GM12891 (cell line): ENCODE results near the gene CYBA.

Experiments used
- DNase-seq: peaks from one replicate; pipeline ENCODE4 v3.0.0; 2011; ENCODE audit warnings: low spot score; ENCODE audit not compliant: insufficient read length
- FAIRE-seq: peaks from 2 replicates; lab custom pipeline; 2011; peaks lifted over from hg19 to GRCh38; lab: Jason Lieb, UNC
- PAX5 ChIP-seq: IDR thresholded peaks from 2 replicates; pipeline ENCODE4 v1.6.1; 2011; ENCODE audit warnings: low read length, moderate library complexity, mild to moderate bottlenecking; ENCODE audit not compliant: insufficient read depth, severe bottlenecking
- POLR2A ChIP-seq: IDR thresholded peaks from 2 replicates; pipeline ENCODE4 v1.6.1; 2011; ENCODE audit warnings: low read depth, low read length, control low read depth
- POLR2AphosphoS5 ChIP-seq: IDR thresholded peaks from 2 replicates; pipeline ENCODE4 v1.6.1; 2011; ENCODE audit warnings: low read depth, low read length, control low read depth
- POU2F2 ChIP-seq: IDR thresholded peaks from 2 replicates; pipeline ENCODE4 v1.6.1; 2011; ENCODE audit warnings: low read depth, mild to moderate bottlenecking, control low read depth, low read length, moderate library complexity
- SPI1 ChIP-seq: IDR thresholded peaks from 2 replicates; pipeline ENCODE4 v1.6.1; 2011; ENCODE audit warnings: low read depth, low read length, control low read depth
- TAF1 ChIP-seq: IDR thresholded peaks from 2 replicates; pipeline ENCODE4 v1.6.1; 2011; ENCODE audit warnings: low read depth, low read length, control low read depth

The CYBA gene

DNA sequence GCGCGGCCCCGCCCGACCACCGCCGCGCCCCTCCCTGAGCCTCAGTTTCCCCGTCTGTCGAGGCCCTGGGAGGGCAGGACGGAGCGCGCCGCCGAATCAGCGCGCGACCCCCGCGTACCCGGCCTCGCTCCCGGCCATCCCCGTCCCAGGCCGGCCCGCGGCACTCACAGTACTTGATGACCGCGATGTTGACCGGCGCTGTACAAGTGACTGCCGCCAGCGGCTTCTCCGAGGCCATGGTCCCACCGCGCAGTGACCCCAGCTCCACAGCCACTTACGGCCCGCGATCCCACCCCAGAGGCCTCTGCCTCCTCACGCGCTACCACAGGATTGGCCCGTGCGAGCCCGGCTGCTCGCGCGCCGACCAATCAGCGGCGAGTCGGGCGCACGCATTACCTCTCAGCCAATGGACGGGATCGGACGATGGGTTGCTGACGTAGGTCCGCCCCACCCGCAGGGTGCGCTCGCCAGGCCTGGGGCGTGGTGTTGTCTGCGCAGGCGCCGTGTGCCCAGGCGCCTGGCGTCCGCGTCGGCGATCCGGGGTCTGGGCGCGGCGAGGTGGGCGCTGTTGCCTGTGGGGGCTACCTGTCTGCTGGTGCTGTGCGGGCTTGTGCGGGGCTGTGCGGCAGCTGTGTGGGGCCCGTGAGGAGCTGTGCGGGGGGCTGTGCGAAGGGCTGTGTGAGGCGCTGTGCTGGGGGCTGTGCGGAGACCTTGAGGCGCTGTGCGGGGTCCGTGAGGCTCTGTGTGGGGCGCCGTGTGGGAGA lies 12.2 kb upstream of the CYBA start, which contains the start of gene MVD:
TSS of gene MVD (minus strand) at position 249 of the 764 bp plus-strand sequence. CDS start at position 238, 11 bp downstream.
- TF ChIP-seq POLR2A: peak; percentile 76
- no peak for TF ChIP-seq PAX5
- no peak for TF ChIP-seq POU2F2
- no peak for TF ChIP-seq SPI1
- TF ChIP-seq TAF1: peak; percentile 63; the same call in 1 of the 2 replicates
- TF ChIP-seq POLR2AphosphoS5: peak; percentile 64
- peak; percentile 100 for DNase-seq
- peak; percentile 100 for FAIRE-seq

- DNase-seq (no peak), FAIRE-seq (peak; percentile 35)
- no peak for TF ChIP-seq TAF1
- TF ChIP-seq POLR2AphosphoS5: no peak
- no peak for TF ChIP-seq SPI1
- TF ChIP-seq POLR2A: no peak
- no peak for TF ChIP-seq PAX5
- 0 out of 2 replicates have a peak, but pooled peaks have one; percentile 42 for TF ChIP-seq POU2F2
Measured at GRCh38 chr16:88662222-88662842, 11.5 kb upstream of the CYBA start.

DNA sequence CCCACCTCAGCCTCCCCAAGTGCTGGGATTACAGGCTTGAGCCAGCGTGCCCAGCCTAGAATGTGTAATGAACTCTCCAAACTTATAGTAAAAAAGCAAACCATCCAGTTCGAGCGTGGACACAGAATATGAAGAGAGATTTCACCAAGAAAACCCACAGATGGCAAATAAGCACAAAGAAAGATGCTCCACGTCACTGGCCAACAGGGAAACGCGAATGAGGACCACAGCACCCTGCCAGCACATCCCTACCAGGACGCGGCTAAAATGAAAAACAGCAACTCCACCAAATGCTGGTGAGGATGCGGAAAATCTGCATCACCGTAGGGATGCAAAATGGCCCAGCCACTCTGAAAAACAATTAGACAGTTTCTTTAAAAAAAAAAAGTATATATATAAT lies 10.6 kb upstream of the CYBA start:
- FAIRE-seq: no peak

GRCh38 chr16:88659160-88659559 lies 8.3 kb upstream of the CYBA start:
- DNase-seq (no peak), FAIRE-seq (no peak)
- TF ChIP-seq POLR2AphosphoS5 (no peak), TAF1 (no peak), POLR2A (no peak), SPI1 (no peak), POU2F2 (no peak), PAX5 (no peak)

More for the DNA sequence above, 10.6 kb upstream of the CYBA start:
- TF ChIP-seq POLR2AphosphoS5 (no peak), SPI1 (no peak), TAF1 (no peak), POLR2A (no peak), POU2F2 (no peak), PAX5 (no peak)
- DNase-seq: no peak

DNA sequence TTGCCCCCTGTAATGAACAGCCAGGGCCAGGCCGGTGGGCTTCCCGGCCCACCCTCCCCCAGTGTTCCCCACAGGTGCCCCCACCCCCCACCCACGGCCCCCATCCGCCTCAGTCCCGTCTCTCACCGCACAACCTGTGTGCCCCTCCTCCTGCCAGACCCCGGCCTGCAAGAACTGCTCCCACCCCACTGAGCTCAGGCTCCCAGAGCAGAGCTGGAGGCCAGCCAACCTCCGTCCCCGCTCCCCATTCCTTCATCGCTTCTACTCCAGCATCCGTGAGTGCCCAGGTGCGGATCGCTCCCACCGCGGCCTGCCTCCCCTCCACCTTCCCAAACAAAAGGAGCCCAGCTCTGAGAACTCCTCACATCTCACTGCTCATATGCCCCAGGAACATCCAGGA lies 7.9 kb upstream of the CYBA start:
- no peak for FAIRE-seq
- no peak for DNase-seq
- TF ChIP-seq TAF1 (no peak), PAX5 (no peak), SPI1 (no peak), POLR2AphosphoS5 (no peak), POLR2A (no peak), POU2F2 (no peak)

GRCh38 chr16:88657371-88657770 lies 6.5 kb upstream of the CYBA start:
- no peak for DNase-seq
- no peak for FAIRE-seq
- TF ChIP-seq POLR2AphosphoS5: 0 out of 2 replicates have a peak, but pooled peaks have one; percentile 27
- TF ChIP-seq TAF1: no peak
- no peak for TF ChIP-seq POLR2A

DNA sequence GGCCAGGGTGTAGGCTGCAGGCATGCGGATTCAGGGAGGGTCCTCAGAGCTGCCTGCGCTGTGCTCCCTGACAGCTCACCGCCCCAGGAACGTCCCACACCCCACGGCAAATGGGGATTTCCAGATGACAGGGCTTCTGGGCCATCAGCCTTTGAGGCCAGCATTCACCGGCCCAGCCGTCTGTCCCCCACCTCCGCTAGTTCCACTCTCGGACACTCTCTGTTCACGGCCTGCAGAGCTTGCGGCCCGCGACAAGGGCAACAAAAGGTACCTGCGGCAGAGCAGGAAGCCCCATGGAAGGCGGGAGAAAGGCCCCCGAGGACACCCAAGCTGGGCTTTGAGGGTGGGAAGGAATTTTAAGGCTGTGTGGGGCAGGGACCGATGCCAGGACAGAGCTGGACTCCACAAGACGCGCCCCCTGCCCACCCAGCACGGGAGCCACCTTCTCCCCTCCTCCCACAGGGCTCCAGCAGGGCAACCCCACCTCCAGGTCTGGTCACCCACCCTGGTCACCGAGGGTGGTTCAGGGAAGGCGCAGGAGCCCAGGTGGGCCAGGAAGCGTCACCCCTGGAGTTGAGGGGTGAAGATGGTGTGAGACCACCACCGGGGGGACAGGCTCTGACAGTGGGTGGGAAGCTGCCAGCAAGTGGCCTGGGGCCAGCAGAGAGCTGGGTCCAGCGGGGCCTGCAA lies 5.6 kb upstream of the CYBA start:
- TF ChIP-seq POU2F2: no peak
- no peak for TF ChIP-seq SPI1
- TF ChIP-seq POLR2AphosphoS5: no peak
- no peak for TF ChIP-seq PAX5
- TF ChIP-seq POLR2A: no peak
- no peak for TF ChIP-seq TAF1
- DNase-seq: no peak
- FAIRE-seq: no peak

DNA sequence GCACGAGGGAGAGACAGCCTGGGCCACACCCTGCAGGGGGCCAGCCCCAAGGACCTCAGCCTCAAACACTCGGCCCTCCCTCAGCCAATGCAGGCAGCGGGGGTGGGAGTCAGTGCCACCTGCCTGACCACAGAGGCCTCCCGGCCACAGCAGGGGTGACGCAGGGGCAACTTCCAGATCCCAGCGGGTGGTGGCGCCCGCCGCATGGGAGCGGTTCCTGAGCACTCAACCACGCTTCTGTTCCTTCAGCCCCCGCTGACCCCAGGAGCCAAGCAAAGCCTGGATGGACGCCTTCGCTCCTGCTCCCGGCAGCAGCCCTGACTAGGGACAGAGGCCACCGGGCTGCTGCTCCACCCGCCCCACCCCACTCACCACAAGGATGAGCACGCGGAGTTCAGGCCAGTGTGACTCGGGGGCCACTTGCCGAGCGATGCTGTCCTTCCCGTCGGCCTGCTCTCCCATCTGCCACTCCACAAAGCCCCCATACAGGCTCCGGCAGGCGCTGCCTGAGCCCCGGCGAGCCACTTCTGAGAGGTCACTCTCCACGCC lies 5.0 kb upstream of the CYBA start:
- DNase-seq: no peak
- FAIRE-seq: no peak
- TF ChIP-seq TAF1: no peak
- TF ChIP-seq POLR2AphosphoS5: no peak
- TF ChIP-seq PAX5: no peak
- TF ChIP-seq POLR2A: no peak
- TF ChIP-seq SPI1: no peak
- TF ChIP-seq POU2F2: no peak

DNA sequence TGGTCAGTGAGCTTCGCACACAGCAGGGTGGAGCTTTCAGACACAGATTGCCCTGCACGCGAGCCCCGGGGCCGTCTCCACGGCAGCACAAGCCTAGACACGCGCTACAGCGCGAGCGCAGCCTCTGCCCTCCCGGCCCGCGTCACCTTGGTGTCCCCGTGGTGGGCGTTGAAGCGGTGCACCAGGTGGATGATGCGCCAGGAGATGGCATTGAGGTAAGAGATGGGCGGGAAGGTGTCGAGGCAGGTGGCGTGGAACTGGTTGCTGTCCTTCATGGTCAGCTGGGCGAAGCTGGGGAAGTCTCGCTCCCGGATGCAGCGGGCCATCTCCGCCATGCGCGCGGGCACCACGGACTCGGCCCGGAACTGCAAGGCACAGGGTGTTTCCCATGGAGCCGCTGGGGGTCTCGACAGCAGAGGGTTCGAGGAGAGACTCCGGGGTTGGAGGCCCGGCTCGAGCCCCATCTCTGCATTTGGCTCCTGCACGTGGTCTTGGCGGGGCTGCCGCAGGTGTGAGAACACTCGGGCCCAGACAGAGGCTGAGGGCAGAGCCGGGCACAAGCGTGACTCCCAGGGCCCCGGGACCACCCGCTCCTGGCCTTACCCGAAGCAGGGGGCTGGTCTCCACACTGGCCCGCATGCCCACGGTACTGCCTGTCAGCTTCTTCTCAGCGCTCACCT lies 4.3 kb upstream of the CYBA start:
- TF ChIP-seq POU2F2: no peak
- DNase-seq (no peak), FAIRE-seq (no peak)
